Colon (tissue), 2 donors: Measurements from ENCODE around the gene PIGP.
"Not testable (repeated sequence)": the region's sequence is repeated elsewhere in the genome, so short reads cannot be mapped to it uniquely, and the experiment has no call there.

Experiments
- FAIRE-seq: peaks from 2 replicates; lab custom pipeline; 2012; peaks lifted over from hg19 to GRCh38; lab: Jason Lieb, UNC
- donor health status: control.
- donor health status: control.

The PIGP gene

DNA sequence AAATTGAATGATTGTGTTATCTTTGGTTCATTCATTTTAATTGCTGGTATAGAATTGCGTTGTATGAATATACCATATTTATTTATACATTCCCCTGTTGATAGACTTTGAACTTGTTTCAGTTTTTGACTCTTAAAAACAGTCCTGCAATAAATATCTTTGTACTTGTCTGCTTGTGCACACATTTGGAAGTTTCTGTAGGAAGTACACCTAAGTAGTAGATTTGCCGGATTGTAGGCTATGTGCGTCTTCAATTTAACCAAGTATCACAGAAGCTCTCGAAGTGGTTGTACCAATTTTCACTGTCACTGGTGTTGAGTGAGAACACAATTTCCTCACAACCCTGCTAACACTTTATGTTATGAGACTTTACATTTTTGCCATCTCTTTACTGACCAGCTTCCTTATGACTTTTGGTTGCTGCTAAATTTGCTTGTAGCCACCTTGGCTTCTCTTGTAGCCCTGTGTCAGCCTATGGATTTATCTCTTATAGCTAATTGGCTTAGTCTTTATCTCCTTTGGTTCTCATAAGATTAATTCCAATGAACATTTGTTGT, 2.4 kb upstream of the PIGP start:
- FAIRE-seq: no peak

GRCh38 chr21:37074546-37074945, 1.7 kb upstream of the PIGP start:
- no peak for FAIRE-seq

DNA sequence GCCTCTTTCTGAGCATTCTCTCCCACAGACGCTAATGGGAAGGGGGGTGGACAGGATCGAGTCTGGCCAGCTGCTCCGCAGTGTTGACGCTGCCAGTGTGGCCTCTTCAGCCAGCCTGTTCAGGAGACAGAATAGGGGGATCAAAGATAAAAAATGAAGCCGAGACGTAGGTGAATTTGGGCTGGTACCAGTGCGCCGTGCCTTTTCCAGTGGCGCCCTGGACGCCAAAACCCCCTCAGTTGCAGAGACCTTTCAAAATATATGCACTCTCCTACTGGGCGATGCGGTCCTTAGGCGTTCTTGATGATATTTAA, 1.3 kb upstream of the PIGP start:
- FAIRE-seq: no peak

DNA sequence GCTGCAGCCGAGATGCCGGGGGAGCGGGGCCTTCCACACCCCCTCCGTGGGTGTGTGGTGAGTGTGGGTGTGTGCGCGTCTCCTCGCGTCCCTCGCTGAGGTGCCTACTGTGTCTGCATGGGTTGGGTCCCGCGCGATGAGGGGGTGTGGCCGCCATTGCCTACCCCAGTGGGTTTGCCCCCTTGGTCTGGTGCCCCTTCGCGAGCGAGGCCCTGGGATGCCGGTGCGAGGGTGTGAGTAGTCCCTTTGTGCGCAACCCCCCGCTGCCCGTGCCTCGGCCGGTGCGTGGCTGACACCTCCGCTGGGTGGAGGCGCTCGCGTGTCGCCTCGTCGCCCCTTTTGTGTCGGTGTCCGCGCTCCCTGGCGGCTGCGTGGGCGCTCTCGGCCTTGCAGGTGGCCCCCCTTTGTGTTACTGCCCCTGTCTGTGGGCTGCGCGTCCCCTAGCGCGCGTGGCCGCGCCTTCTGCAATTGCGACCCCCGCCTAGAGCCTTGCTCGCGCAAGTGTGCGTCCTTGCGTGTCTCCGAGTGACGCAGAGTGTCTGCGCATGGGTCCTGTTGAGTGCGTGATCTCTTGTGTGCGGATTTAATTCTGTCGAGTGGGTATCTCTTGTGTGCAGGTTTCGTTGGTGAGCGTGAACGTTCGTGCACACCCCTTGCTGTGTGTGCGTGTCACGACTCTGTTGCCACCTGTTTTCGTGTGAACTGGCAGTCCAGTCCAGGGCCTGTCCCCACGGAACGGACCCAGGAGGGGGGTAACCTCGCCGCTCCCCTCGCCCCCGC, 736 bp upstream of the PIGP start:
- no peak for FAIRE-seq

GRCh38 chr21:37072274-37072987, 440 bp downstream of the PIGP start:
- FAIRE-seq: no peak

- no peak for FAIRE-seq
Observed at GRCh38 chr21:37071561-37072273, 1.2 kb downstream of the PIGP start.

DNA sequence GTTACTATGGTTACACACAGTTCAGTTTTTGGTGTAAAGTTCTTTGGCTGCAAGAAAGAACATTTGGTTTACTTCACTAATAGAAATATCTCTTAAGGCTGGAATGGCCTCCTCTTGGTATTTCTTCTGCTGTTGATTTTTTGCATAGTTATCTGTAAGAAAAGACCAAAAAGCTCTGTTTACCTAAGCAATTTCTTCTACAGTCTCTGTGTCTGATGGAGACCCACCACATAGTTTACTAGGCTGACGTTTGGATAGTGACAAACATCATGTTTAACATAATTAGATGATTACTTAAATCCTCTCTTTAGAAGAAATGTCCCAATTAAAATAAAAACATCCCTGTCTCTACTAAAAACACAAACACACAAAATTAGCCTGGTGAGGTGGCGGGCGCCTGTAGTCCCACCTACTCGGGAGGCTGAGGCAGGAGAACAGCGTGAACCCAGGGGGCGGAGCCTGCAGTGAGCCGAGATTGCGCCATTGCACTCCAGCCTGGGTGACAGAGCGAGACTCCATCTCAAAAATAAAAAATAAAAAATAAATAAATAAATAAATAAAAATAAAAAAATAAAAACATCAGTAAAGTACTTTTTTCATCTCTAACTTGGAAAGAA, 7.2 kb downstream of the PIGP start:
- no peak for FAIRE-seq

GRCh38 chr21:37064841-37065240, 8.0 kb downstream of the PIGP start:
- FAIRE-seq: no peak

DNA sequence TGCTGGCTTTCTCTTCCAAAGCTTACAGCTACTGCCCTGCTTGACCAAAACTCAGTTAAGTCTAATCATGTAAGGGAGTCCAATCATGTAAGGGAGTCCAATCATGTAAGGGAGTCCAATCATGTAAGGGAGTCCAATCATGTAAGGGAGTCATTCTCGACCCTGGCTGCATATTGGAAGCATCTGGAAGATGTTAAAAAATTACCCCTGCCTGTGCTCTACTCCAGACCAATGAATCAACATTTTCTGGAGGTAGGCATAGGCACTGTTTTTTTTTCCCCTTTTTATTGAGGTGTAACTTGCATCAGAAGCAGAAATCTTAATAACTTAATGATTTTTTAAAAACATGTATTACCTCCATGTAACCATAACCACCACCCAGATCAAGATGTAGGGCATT, 9.4 kb downstream of the PIGP start:
- FAIRE-seq: no peak

GRCh38 chr21:37062593-37062935, 10.3 kb downstream of the PIGP start:
- no peak for FAIRE-seq

DNA sequence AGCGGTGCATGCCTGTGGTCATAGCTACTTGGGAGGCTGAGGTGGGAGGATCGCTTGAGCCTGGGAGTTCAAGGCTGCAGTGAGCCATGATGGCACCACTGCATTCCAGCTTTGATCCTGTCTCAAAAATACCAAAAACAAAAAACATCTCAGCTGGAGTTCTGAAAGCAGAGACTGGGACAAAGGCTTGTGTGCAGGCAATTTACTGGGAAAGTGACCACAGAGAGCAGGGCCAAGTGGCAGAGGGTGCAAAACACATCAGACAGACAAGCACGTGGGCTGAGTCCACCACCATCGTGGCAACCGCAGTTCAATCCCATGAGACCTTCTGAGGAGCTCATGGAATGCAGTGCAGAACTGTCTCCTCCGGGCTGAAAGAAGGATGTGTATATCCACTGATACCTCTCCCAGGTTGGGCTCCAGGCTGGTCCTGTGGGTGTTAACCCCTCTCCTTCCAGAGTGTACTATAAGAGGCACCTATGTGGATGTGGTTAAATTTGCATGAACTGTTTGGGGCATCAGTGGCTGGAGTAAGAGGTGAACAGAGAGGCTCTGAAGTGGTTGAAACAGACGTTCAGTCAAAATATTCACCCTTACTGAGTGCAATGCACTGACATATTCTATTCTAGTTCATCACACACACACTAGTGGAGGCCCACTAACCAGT, 10.8 kb downstream of the PIGP start:
- no peak for FAIRE-seq

DNA sequence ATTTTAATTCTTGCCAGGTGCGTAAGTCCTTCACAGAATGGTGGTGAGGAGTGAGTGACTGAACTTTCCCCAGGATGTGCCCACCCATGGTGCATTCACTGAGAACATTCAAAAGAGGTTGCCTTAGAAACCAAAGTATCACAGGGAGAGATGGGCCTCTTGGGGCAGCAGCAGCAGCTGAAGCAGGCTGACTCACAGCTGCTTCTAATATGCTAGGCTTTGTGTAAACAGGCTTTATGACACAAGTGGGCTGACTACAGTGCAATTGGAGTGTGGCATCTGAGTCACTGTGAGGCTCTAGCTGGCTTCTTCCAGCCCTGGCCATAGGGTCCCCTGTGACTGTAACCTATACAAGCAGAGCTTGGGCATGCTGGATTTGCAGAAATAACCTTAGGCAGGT, 12.6 kb downstream of the PIGP start:
- FAIRE-seq: no peak

- no peak for FAIRE-seq
Observed at GRCh38 chr21:37059181-37059580, 13.7 kb downstream of the PIGP start.

DNA sequence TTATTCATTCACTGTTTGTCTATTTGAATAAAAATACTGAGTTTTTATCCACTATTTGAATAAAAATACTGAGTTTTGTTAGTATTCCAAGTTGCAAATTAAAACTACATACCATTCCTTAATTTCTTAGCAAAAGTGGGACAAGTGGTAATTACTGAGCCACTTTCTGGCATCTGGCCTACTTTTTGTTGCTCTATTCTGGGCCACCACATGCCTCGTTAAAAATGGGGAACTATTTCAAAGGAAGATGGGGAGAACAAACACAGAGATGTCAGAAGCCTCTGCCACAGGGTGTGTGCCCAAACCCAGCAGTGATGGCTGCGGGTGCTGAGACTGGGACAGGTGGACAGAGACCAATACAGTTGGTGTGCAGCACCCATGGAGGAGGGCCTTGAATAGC, 14.6 kb downstream of the PIGP start:
- FAIRE-seq: no peak

- FAIRE-seq: no peak
Observed at GRCh38 chr21:37057614-37058013, 15.3 kb downstream of the PIGP start.

GRCh38 chr21:37055271-37055855, 17.5 kb downstream of the PIGP start:
- FAIRE-seq: no peak

- FAIRE-seq: not testable (repeated sequence)
Observed at GRCh38 chr21:37049741-37050140, 23.1 kb downstream of the PIGP start.

- no peak for FAIRE-seq
Observed at GRCh38 chr21:37047079-37047478, 25.8 kb downstream of the PIGP start.

DNA sequence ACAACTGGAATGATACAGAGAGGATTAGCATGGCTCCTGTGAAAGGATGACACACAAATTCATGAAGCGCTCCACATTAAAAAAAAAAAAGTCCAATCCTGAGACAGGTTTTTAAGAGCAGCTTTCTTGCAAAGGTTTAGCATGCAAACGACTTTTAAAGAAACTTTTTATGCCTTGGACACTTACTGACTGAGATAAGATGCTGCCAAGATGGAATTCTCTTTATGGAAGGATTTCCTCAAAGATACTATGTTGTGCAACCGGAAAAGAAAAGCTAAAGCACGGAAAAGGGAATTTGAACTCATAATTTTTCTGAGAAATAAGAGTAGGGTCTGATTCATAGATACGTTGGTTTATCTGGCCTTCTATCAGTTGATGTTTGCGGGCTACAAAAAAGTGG, 27.3 kb downstream of the PIGP start:
- FAIRE-seq: no peak

DNA sequence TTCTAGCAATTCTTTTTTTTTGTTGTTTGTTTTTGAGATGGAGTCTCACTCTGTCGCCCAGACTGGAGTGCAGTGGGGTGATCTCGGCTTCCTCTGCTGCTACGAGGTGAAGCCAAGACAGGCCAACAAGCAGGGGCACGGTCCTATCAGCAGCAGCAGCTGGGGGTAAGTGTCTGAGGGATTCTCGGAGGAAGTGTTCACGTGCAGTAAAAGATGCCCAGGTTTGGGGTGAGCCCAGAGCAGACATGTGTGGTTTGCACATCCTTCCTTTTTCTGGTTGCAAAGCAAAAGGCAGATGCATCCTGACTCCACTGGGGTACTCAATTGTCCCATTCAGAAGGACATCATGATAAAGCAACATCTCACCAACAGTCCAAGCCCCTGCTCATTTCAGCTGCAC, 27.7 kb downstream of the PIGP start:
- no peak for FAIRE-seq

DNA sequence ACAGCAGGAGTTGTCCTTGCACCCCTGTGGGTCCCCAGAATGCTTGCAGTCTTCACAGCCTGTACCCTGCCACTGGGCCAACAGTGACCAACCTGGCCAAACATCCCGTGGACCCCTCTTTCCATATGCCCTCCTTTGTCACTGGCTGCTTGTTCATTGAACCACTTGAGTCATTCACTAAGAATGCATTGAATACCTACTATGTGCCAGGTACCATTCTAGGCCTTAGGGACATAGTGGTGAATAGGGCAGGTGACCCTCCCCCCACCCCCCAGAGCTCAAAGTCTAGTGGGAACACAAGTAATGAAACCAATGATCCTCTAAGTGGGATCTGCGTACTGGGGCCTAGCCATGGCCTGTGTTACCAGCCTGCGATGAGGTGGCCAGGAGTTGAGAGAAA, 28.2 kb downstream of the PIGP start:
- FAIRE-seq: no peak

- FAIRE-seq: no peak
Observed at GRCh38 chr21:37043818-37044217, 29.1 kb downstream of the PIGP start.
